IPS-15b (cell line): Measurements from ENCODE around the gene AKT1.
"Not testable (repeated sequence)": the region's sequence is repeated elsewhere in the genome, so short reads cannot be mapped to it uniquely, and the experiment has no call there.

ENCODE experiments used
- H3K27me3 ChIP-seq: one replicate; pipeline ENCODE4 v1.6.1; 2013; ENCODE audit warnings: low read length; ENCODE audit not compliant: control insufficient read depth, insufficient read depth
- H3K36me3 ChIP-seq: one replicate; pipeline ENCODE4 v1.6.1; 2013; ENCODE audit warnings: low read length; ENCODE audit not compliant: control insufficient read depth, insufficient read depth
- H3K4me1 ChIP-seq: one replicate; pipeline ENCODE4 v1.6.1; 2013; ENCODE audit warnings: mild to moderate bottlenecking, low read length; ENCODE audit not compliant: control insufficient read depth, insufficient read depth
- H3K4me3 ChIP-seq: one replicate; pipeline ENCODE4 v1.5.1; 2013; ENCODE audit warnings: low read depth, low read length
- H3K9ac ChIP-seq: one replicate; pipeline ENCODE4 v1.6.1; 2013; ENCODE audit warnings: low read depth, mild to moderate bottlenecking, low read length
- H3K9me3 ChIP-seq: one replicate; pipeline ENCODE4 v1.6.1; 2013; ENCODE audit warnings: mild to moderate bottlenecking, low read length; ENCODE audit not compliant: control insufficient read depth, insufficient read depth

AKT1 gene

GRCh38 chr14:104794993-104795780 is at the start of gene AKT1:
AKT1 (minus strand) TSS chr14:104795748; CDS start chr14:104792643, 3,105 bp downstream.
- H3K4me1 ChIP-seq = peaks cover 20% of the 10 kb centered on the region
- H3K9me3 ChIP-seq = no peaks in the 10 kb centered on the region
- peaks cover 8% of the 10 kb centered on the region for H3K36me3 ChIP-seq
- peaks cover 34% of the 10 kb centered on the region for H3K27me3 ChIP-seq
- H3K4me3 ChIP-seq = peak within 1 kb of the TSS; percentile 64
- no peak within 1 kb of the TSS for H3K9ac ChIP-seq

- Histone ChIP-seq H3K4me3 (no peak overlapping the region), H3K27me3 (peaks cover 45% of the 10 kb centered on the region), H3K36me3 (no peaks in the 10 kb centered on the region), H3K4me1 (no peaks in the 10 kb centered on the region), H3K9me3 (no peaks in the 10 kb centered on the region), H3K9ac (no peak overlapping the region)
Observed at GRCh38 chr14:104845033-104845666, 49.6 kb upstream of the AKT1 start.

GRCh38 chr14:104844306-104845032 is 48.9 kb upstream of the AKT1 start:
- no peaks in the 10 kb centered on the region for H3K9me3 ChIP-seq
- peaks cover 45% of the 10 kb centered on the region for H3K27me3 ChIP-seq
- H3K36me3 ChIP-seq = no peaks in the 10 kb centered on the region
- H3K9ac ChIP-seq = peak overlapping the region; percentile 16
- H3K4me3 ChIP-seq = peak overlapping the region; percentile 52
- H3K4me1 ChIP-seq = no peaks in the 10 kb centered on the region

- peak overlapping the region; percentile 52 for H3K4me3 ChIP-seq
- H3K27me3 ChIP-seq = peaks cover 45% of the 10 kb centered on the region
- no peaks in the 10 kb centered on the region for H3K9me3 ChIP-seq
- H3K4me1 ChIP-seq = no peaks in the 10 kb centered on the region
- H3K9ac ChIP-seq = no peak overlapping the region
- H3K36me3 ChIP-seq = no peaks in the 10 kb centered on the region
Observed at GRCh38 chr14:104843442-104844305, 48.1 kb upstream of the AKT1 start.

- H3K36me3 ChIP-seq = no peaks in the 10 kb centered on the region
- H3K9ac ChIP-seq = no peak overlapping the region
- H3K27me3 ChIP-seq = peaks cover 45% of the 10 kb centered on the region
- H3K4me1 ChIP-seq = no peaks in the 10 kb centered on the region
- H3K9me3 ChIP-seq = no peaks in the 10 kb centered on the region
- peak overlapping the region; percentile 52 for H3K4me3 ChIP-seq
Observed at GRCh38 chr14:104843006-104843405, 47.5 kb upstream of the AKT1 start.

- Histone ChIP-seq H3K4me1 (no peaks in the 10 kb centered on the region), H3K9ac (no peak overlapping the region), H3K9me3 (no peaks in the 10 kb centered on the region), H3K27me3 (peaks cover 45% of the 10 kb centered on the region), H3K4me3 (no peak overlapping the region), H3K36me3 (no peaks in the 10 kb centered on the region)
Observed at GRCh38 chr14:104841730-104842129, 46.2 kb upstream of the AKT1 start.

- H3K4me3 ChIP-seq, H3K4me1 ChIP-seq, H3K9me3 ChIP-seq, H3K9ac ChIP-seq, H3K36me3 ChIP-seq, H3K27me3 ChIP-seq: not testable (repeated sequence)
Observed at GRCh38 chr14:104836171-104836935, 40.8 kb upstream of the AKT1 start.

- peaks cover 7% of the 10 kb centered on the region for H3K27me3 ChIP-seq
- H3K9me3 ChIP-seq = no peaks in the 10 kb centered on the region
- no peak overlapping the region for H3K9ac ChIP-seq
- no peaks in the 10 kb centered on the region for H3K4me1 ChIP-seq
- H3K36me3 ChIP-seq = no peaks in the 10 kb centered on the region
- H3K4me3 ChIP-seq = no peak overlapping the region
Observed at GRCh38 chr14:104830781-104831180, 35.2 kb upstream of the AKT1 start.

- H3K9ac ChIP-seq = no peak overlapping the region
- H3K9me3 ChIP-seq = no peaks in the 10 kb centered on the region
- no peaks in the 10 kb centered on the region for H3K36me3 ChIP-seq
- H3K27me3 ChIP-seq = peaks cover 26% of the 10 kb centered on the region
- peak overlapping the region; percentile 65 for H3K4me3 ChIP-seq
- no peaks in the 10 kb centered on the region for H3K4me1 ChIP-seq
Observed at GRCh38 chr14:104827177-104828055, 31.9 kb upstream of the AKT1 start.

GRCh38 chr14:104826861-104827176 is 31.3 kb upstream of the AKT1 start:
- Histone ChIP-seq H3K27me3 (peaks cover 26% of the 10 kb centered on the region), H3K9me3 (no peaks in the 10 kb centered on the region), H3K36me3 (no peaks in the 10 kb centered on the region), H3K9ac (no peak overlapping the region), H3K4me3 (peak overlapping the region; percentile 65), H3K4me1 (no peaks in the 10 kb centered on the region)
